Ascending aorta (tissue), 2 donors: ENCODE results near the gene LRRC47. TPM values are rescaled to one million over a fixed set of nuclear protein-coding genes. Genes with fewer than 3 reads are reported as not detected.

ENCODE experiments used
- DNase-seq, 2 donors: peaks; one replicate each; pipeline ENCODE4 v3.0.0-alpha.2; 2019; ENCODE audit warnings: low spot score in 2 of 2
- H3K27ac ChIP-seq, 2 donors: fragments of 200-600 bp; sonication (generic); one replicate each; pipeline ENCODE4 v1.5.1; 2016 to 2017; ENCODE audit warnings: mild to moderate bottlenecking in 1 of 2
- H3K27me3 ChIP-seq: fragments of 200-600 bp; sonication (generic); one replicate; pipeline ENCODE4 v1.5.1; 2017
- H3K36me3 ChIP-seq, 2 donors: fragments of 200-600 bp; sonication (generic); one replicate each; pipeline ENCODE4 v1.5.1; 2016
- H3K4me1 ChIP-seq, 2 donors: fragments of 200-600 bp; sonication (generic); one replicate each; pipeline ENCODE4 v1.5.1; 2016 to 2017; ENCODE audit warnings: mild to moderate bottlenecking in 1 of 2
- H3K4me3 ChIP-seq, 2 donors: fragments of 200-600 bp; sonication (generic); one replicate each; pipeline ENCODE4 v1.5.1; 2016 to 2017; ENCODE audit warnings: mild to moderate bottlenecking in 1 of 2
- H3K9me3 ChIP-seq, 2 donors: fragments of 200-600 bp; sonication (generic); one replicate each; pipeline ENCODE4 v1.5.1; 2016
- intact Hi-C: fragments of 100-400 bp; cut with DNase I; formaldehyde crosslinking; loops from one replicate; pipeline ENCODE4 v1.15.1; 2023
- total RNA-seq: library from RNA; depleted of rRNA; stranded (reverse); fragments of >200 nt; gene quantifications from one replicate; pipeline ENCODE4 v1.1.0, GENCODE V29; 2016
- TF ChIP-seq, protein P1 (sequence below), 3 experiments: fragments of 200-600 bp in 2 of 3; fragments of 450-650 bp in 1 of 3; sonication (generic) in 2 of 3; IDR thresholded peaks; one replicate each; pipeline ENCODE4 v1.5.1; 2016 to 2019; ENCODE audit warnings: antibody characterized with exemption in 3 of 3, mild to moderate bottlenecking in 1 of 3, moderate library complexity in 1 of 3

The LRRC47 gene
- total RNA-seq, 1 donor from 2014 or later = 41.5 TPM

GRCh38 chr1:3747522-3747848, 48.8 kb downstream of the LRRC47 start:
- Histone ChIP-seq H3K4me3 (peak overlapping the region; percentile 76 to 85), H3K27ac (peak overlapping the region; percentile 58 to 88), H3K4me1 (peaks cover 0 to 6% of the 10 kb centered on the region in 2 donors), H3K9me3 (no peaks in the 10 kb centered on the region), H3K36me3 (peaks cover 6 to 9% of the 10 kb centered on the region in 2 donors), H3K27me3 (no peaks in the 10 kb centered on the region)
- intact Hi-C loops = no loop called here
- no peak for DNase-seq
- TF ChIP-seq, protein P1, sequence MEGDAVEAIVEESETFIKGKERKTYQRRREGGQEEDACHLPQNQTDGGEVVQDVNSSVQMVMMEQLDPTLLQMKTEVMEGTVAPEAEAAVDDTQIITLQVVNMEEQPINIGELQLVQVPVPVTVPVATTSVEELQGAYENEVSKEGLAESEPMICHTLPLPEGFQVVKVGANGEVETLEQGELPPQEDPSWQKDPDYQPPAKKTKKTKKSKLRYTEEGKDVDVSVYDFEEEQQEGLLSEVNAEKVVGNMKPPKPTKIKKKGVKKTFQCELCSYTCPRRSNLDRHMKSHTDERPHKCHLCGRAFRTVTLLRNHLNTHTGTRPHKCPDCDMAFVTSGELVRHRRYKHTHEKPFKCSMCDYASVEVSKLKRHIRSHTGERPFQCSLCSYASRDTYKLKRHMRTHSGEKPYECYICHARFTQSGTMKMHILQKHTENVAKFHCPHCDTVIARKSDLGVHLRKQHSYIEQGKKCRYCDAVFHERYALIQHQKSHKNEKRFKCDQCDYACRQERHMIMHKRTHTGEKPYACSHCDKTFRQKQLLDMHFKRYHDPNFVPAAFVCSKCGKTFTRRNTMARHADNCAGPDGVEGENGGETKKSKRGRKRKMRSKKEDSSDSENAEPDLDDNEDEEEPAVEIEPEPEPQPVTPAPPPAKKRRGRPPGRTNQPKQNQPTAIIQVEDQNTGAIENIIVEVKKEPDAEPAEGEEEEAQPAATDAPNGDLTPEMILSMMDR (IDR thresholded peaks at IDR 0.05) = no peak

DNA sequence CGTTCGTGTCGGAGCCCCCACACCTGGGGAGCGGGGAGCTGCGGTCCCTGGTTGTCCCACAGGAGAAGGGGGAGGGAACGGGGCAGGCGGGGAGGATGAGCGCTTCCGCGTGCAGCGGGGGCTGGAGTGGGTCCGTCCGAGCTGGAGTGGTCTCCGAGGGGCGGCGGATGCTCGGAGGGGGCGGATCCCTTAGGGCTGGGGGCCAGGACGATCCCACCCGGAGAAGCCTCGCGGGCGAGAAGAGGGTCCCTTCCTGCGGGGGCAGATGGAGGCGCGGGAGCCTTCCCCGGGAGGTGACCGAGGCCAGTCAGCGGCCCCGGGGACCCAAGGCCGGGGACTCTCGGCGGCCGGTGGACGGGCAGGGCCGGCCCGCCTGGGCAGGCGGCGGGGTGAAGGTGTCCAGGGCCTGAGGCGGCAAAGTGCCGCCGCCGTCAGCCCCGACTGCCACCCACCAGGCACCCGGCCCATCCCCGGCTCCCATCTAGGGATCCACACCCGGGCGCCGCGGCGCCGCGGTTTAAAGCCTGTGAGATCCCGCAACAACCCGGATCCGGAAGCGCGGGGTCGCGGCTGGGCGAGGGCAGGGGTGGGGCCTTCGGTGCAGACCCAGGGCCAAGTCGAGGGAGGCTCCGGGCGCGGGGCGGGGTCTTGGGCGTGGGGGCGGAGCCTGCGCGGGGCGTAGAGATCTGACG, 49.3 kb downstream of the LRRC47 start:
- peaks cover 9 to 14% of the 10 kb centered on the region in 2 donors for H3K36me3 ChIP-seq
- intact Hi-C loops = no loop called here
- peak overlapping the region; percentile 58 to 88 for H3K27ac ChIP-seq

GRCh38 chr1:3746389-3746829, 49.9 kb downstream of the LRRC47 start:
- Histone ChIP-seq H3K4me1 (peaks cover 0 to 6% of the 10 kb centered on the region in 2 donors), H3K27me3 (no peaks in the 10 kb centered on the region), H3K9me3 (no peaks in the 10 kb centered on the region), H3K4me3 (peak overlapping the region; percentile 76 to 85), H3K27ac (peak overlapping the region; percentile 58 to 88), H3K36me3 (peaks cover 13 to 20% of the 10 kb centered on the region in 2 donors)
- intact Hi-C loops = no loop called here
- TF ChIP-seq, protein P1 (IDR thresholded peaks at IDR 0.05) = no peak
- DNase-seq = no peak

More for the DNA sequence above, 49.3 kb downstream of the LRRC47 start:
- Histone ChIP-seq H3K9me3 (no peaks in the 10 kb centered on the region), H3K27me3 (no peaks in the 10 kb centered on the region), H3K4me1 (peaks cover 0 to 6% of the 10 kb centered on the region in 2 donors), H3K4me3 (peak overlapping the region; percentile 76 to 85)
- TF ChIP-seq, protein P1 (IDR thresholded peaks at IDR 0.05) = no peak
- peak; percentile 30 to 92 for DNase-seq

DNA sequence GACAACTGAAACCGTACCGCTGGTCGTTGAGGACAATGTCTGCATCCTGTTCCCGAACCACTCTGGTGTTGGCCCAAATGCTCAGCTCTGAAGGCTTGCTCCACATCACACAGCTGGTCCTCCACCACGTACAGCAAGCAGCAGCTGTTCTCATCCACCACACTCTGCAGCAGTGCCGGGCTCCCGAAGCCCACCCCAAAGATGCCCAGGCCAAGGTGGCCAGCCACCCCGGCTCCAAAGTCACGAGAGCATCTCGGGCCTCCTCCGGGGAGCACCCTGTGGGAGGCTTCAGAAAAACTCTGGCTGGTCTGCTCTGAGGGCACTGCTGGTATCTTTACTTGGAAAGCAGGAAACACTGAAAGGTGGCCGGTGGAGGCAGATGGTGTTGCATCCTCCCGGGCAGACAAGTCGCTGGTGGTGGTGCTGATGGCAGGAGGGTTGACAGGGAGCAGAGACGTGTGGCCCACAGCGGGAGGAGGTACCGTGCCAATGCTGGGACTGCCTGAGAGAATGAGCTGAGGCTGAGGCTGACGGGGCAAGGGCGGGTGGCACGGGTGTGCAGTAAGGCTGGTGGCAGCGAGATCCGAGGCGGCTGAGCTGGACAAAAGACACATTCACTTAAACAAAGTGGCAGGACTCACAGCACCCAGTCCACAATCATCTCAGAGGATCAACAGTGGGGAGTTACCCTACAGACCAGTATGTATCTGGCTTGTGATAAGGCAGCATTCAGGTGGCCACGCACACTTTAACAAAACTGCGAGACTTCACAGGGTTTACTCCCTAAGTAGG, 50.5 kb downstream of the LRRC47 start:
- TF ChIP-seq, protein P1 (IDR thresholded peaks at IDR 0.05) = no peak
- H3K4me1 ChIP-seq = peaks cover 0 to 6% of the 10 kb centered on the region in 2 donors
- DNase-seq = no peak
- peak overlapping the region in 1 of 2 donors; percentile 76 for H3K4me3 ChIP-seq
- intact Hi-C loops = no loop called here
- no peaks in the 10 kb centered on the region for H3K27me3 ChIP-seq
- H3K27ac ChIP-seq = peak overlapping the region in 1 of 2 donors; percentile 88
- peaks cover 15 to 26% of the 10 kb centered on the region in 2 donors for H3K36me3 ChIP-seq
- no peaks in the 10 kb centered on the region for H3K9me3 ChIP-seq

- H3K9me3 ChIP-seq = no peaks in the 10 kb centered on the region
- DNase-seq = no peak
- TF ChIP-seq, protein P1 (IDR thresholded peaks at IDR 0.05) = no peak
- intact Hi-C loops = no loop called here
- H3K4me1 ChIP-seq = peaks cover 0 to 6% of the 10 kb centered on the region in 2 donors
- H3K36me3 ChIP-seq = peaks cover 18 to 33% of the 10 kb centered on the region in 2 donors
- no peaks in the 10 kb centered on the region for H3K27me3 ChIP-seq
- H3K4me3 ChIP-seq = no peak overlapping the region
- H3K27ac ChIP-seq = no peak overlapping the region
Measured at GRCh38 chr1:3745071-3745470, 51.2 kb downstream of the LRRC47 start.
